Stimulated activated memory B cell treated with anti-CD40 and anti-IgM and Interleukin-4, amounts not matched to agents 10 μg/mL and 1 μg/mL and 100 μg/mL, for 72 hours (primary cell): ENCODE data around the gene PDYN.
A peak's percentile ranks its signal among the peaks of the same experiment; 100 is the strongest.

ENCODE experiments used
- ATAC-seq: fragments of 150-1000 bp; cut with Tn5 transposase; 2 replicates; pipeline ENCODE4 v1.10.0; 2021
- H3K27ac Mint-ChIP-seq: one replicate; pipeline ENCODE4 v1.8.0; 2022; ENCODE audit warnings: mild to moderate bottlenecking, mixed read lengths
- H3K27me3 Mint-ChIP-seq: one replicate; pipeline ENCODE4 v1.8.0; 2022; ENCODE audit warnings: mixed read lengths
- H3K36me3 Mint-ChIP-seq: one replicate; pipeline ENCODE4 v1.8.0; 2022; ENCODE audit warnings: mixed read lengths
- H3K4me1 Mint-ChIP-seq: one replicate; pipeline ENCODE4 v1.8.0; 2022; ENCODE audit warnings: mixed read lengths
- H3K4me3 Mint-ChIP-seq: one replicate; pipeline ENCODE4 v1.8.0; 2022; ENCODE audit warnings: mild to moderate bottlenecking, moderate library complexity, mixed read lengths
- H3K9me3 Mint-ChIP-seq: one replicate; pipeline ENCODE4 v1.8.0; 2022; ENCODE audit warnings: mixed read lengths

PDYN gene

DNA sequence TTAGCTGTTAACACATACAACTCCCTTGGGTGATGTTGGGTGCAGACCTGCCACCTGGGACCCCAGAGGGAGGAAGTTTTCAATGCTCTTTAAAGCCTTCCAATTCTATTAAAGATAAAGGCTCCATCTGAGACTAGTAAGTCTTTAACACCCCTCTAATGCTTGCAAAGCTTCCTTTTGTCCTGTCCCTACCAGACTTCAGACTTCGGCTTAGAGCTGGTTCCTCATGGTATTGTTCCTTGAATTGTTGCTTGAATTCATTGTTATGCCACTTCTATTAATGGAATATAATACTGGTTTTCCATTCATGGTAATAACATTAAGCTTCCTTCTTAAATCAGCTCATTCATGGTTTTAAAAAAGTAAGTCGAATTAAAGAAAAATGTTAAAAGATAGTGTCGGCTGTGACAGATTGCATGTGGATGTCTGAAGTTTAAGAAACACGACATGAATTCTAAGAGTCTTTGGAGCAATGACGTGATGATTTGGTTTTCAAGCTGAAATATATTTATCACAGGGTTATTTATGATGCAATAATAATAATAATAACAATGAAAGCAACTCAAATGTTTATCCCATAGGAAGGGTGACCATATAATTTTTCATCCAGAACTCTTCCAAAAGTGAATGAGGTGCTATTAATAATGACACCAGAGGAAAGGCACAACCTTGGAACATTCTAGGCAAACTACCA is 21.8 kb downstream of the PDYN start:
- Mint-ChIP-seq H3K9me3 (no peaks in the 10 kb centered on the region), H3K27ac (no peak overlapping the region), H3K4me3 (no peak overlapping the region), H3K36me3 (no peaks in the 10 kb centered on the region), H3K4me1 (no peaks in the 10 kb centered on the region), H3K27me3 (peaks cover 19% of the 10 kb centered on the region)
- ATAC-seq, result no peak

- H3K27me3 Mint-ChIP-seq, result peaks cover 14% of the 10 kb centered on the region
- no peak overlapping the region for H3K4me3 Mint-ChIP-seq
- ATAC-seq, result no peak
- no peaks in the 10 kb centered on the region for H3K36me3 Mint-ChIP-seq
- H3K27ac Mint-ChIP-seq, result no peak overlapping the region
- H3K4me1 Mint-ChIP-seq, result peaks cover 17% of the 10 kb centered on the region
- no peaks in the 10 kb centered on the region for H3K9me3 Mint-ChIP-seq
Measured at GRCh38 chr20:1968964-1969363, 24.9 kb downstream of the PDYN start.

- peak; percentile 88 for ATAC-seq
- Mint-ChIP-seq H3K4me1 (peaks cover 17% of the 10 kb centered on the region), H3K27me3 (no peaks in the 10 kb centered on the region), H3K36me3 (no peaks in the 10 kb centered on the region), H3K27ac (peak overlapping the region; percentile 79), H3K4me3 (peak overlapping the region; percentile 65), H3K9me3 (no peaks in the 10 kb centered on the region)
Measured at GRCh38 chr20:1965520-1966351, 28.1 kb downstream of the PDYN start.

- Mint-ChIP-seq H3K36me3 (no peaks in the 10 kb centered on the region), H3K27me3 (no peaks in the 10 kb centered on the region), H3K4me3 (peak overlapping the region; percentile 65), H3K27ac (peak overlapping the region; percentile 79), H3K9me3 (no peaks in the 10 kb centered on the region), H3K4me1 (peaks cover 17% of the 10 kb centered on the region)
- ATAC-seq, result no peak
Measured at GRCh38 chr20:1964659-1965405, 29.0 kb downstream of the PDYN start.

- peaks cover 17% of the 10 kb centered on the region for H3K4me1 Mint-ChIP-seq
- H3K36me3 Mint-ChIP-seq, result no peaks in the 10 kb centered on the region
- H3K27me3 Mint-ChIP-seq, result no peaks in the 10 kb centered on the region
- no peak overlapping the region for H3K4me3 Mint-ChIP-seq
- H3K27ac Mint-ChIP-seq, result no peak overlapping the region
- ATAC-seq, result no peak
- no peaks in the 10 kb centered on the region for H3K9me3 Mint-ChIP-seq
Measured at GRCh38 chr20:1964061-1964460, 29.8 kb downstream of the PDYN start.

- no peak overlapping the region for H3K4me3 Mint-ChIP-seq
- H3K27me3 Mint-ChIP-seq, result no peaks in the 10 kb centered on the region
Measured at GRCh38 chr20:1961374-1961773, 32.5 kb downstream of the PDYN start.

GRCh38 chr20:1959156-1959555 is 34.7 kb downstream of the PDYN start:
- Mint-ChIP-seq H3K27me3 (no peaks in the 10 kb centered on the region), H3K4me1 (peaks cover 13% of the 10 kb centered on the region), H3K4me3 (no peak overlapping the region), H3K27ac (no peak overlapping the region), H3K9me3 (no peaks in the 10 kb centered on the region), H3K36me3 (no peaks in the 10 kb centered on the region)
- no peak for ATAC-seq

More at GRCh38 chr20:1961374-1961773, 32.5 kb downstream of the PDYN start:
- H3K9me3 Mint-ChIP-seq, result no peaks in the 10 kb centered on the region
- no peak for ATAC-seq
- no peaks in the 10 kb centered on the region for H3K36me3 Mint-ChIP-seq
- H3K4me1 Mint-ChIP-seq, result peaks cover 17% of the 10 kb centered on the region
- peak overlapping the region; percentile 8 for H3K27ac Mint-ChIP-seq

DNA sequence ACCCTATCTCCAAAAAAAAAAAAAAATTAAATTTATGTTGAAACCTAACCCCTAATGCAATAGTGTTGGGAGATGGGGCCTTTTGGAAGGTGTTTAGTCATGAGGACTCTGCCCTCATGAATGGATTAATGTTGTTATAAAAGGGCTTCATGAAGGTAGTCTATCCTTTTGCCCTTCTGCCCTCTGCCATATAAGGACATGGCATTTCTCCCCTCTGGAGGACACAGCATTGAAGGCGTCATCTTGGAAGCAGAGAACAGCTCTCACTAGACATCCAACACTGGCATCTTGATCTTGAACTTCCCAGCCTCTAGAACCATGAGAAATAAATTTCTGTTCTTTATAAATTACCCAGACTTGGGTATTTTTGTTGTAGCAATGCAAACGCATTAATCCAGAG is 35.4 kb downstream of the PDYN start:
- Mint-ChIP-seq H3K36me3 (no peaks in the 10 kb centered on the region), H3K27me3 (no peaks in the 10 kb centered on the region), H3K9me3 (no peaks in the 10 kb centered on the region), H3K27ac (no peak overlapping the region), H3K4me1 (peaks cover 20% of the 10 kb centered on the region), H3K4me3 (no peak overlapping the region)
- ATAC-seq, result no peak

GRCh38 chr20:1955217-1955616 is 38.6 kb downstream of the PDYN start:
- no peaks in the 10 kb centered on the region for H3K36me3 Mint-ChIP-seq
- H3K4me1 Mint-ChIP-seq, result peaks cover 36% of the 10 kb centered on the region
- no peak overlapping the region for H3K4me3 Mint-ChIP-seq
- no peaks in the 10 kb centered on the region for H3K9me3 Mint-ChIP-seq
- peak overlapping the region; percentile 55 for H3K27ac Mint-ChIP-seq
- H3K27me3 Mint-ChIP-seq, result no peaks in the 10 kb centered on the region
- no peak for ATAC-seq

- no peaks in the 10 kb centered on the region for H3K36me3 Mint-ChIP-seq
- H3K4me3 Mint-ChIP-seq, result peak overlapping the region; percentile 80
- H3K27ac Mint-ChIP-seq, result peak overlapping the region; percentile 98
- H3K9me3 Mint-ChIP-seq, result no peaks in the 10 kb centered on the region
- peak; percentile 74 for ATAC-seq
- H3K27me3 Mint-ChIP-seq, result no peaks in the 10 kb centered on the region
- H3K4me1 Mint-ChIP-seq, result peaks cover 43% of the 10 kb centered on the region
Measured at GRCh38 chr20:1953621-1954020, 40.2 kb downstream of the PDYN start.

- H3K9me3 Mint-ChIP-seq, result no peaks in the 10 kb centered on the region
- H3K27me3 Mint-ChIP-seq, result no peaks in the 10 kb centered on the region
- peak overlapping the region; percentile 35 for H3K4me3 Mint-ChIP-seq
- peaks cover 43% of the 10 kb centered on the region for H3K4me1 Mint-ChIP-seq
- no peaks in the 10 kb centered on the region for H3K36me3 Mint-ChIP-seq
- H3K27ac Mint-ChIP-seq, result peak overlapping the region; percentile 98
- ATAC-seq, result peak; percentile 54
Measured at GRCh38 chr20:1952737-1953530, 40.9 kb downstream of the PDYN start.

- no peaks in the 10 kb centered on the region for H3K9me3 Mint-ChIP-seq
- no peaks in the 10 kb centered on the region for H3K27me3 Mint-ChIP-seq
- no peak overlapping the region for H3K4me3 Mint-ChIP-seq
- no peaks in the 10 kb centered on the region for H3K36me3 Mint-ChIP-seq
- peaks cover 49% of the 10 kb centered on the region for H3K4me1 Mint-ChIP-seq
- ATAC-seq, result no peak
- H3K27ac Mint-ChIP-seq, result peak overlapping the region; percentile 98
Measured at GRCh38 chr20:1951436-1952115, 42.3 kb downstream of the PDYN start.

GRCh38 chr20:1950836-1951235 is 43.0 kb downstream of the PDYN start:
- Mint-ChIP-seq H3K4me3 (no peak overlapping the region), H3K27me3 (no peaks in the 10 kb centered on the region), H3K27ac (peak overlapping the region; percentile 98), H3K4me1 (peaks cover 49% of the 10 kb centered on the region), H3K9me3 (no peaks in the 10 kb centered on the region), H3K36me3 (no peaks in the 10 kb centered on the region)
- ATAC-seq, result no peak

DNA sequence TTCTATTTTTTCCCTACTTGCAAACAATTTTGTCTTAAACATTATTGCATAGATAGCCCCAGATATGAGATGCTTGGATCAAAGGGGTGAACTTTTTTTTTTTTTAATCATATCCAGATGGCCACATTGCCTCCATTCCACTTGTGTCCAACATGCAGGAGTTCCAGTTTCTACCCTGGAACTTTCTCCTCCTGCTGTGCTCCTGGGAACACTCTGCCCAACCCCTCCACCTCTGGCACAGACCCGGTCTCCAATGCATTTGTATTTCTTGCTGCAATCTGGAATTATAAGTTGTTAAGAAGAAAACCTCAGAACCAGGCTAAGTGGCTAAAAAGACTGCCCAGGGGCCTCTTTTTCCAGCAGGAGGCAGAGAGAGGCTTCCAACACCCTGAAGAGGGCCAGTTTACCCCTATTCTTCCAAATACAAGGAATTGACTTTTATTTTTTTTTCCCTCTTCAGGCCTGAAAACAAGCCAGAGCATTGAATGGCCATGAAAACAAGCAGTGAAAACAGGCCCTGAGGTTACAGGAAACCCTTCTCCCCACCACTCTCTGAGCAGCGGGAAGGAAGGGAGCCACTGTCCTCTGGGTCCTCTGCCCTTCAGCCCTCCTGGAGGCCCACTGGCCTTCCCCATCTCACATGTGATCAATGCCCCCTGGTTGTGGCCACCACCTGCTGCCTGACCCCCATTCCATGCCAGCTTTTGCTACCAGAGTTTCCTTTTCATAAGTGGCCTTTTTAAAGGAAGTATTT is 44.3 kb downstream of the PDYN start:
- no peak for ATAC-seq
- H3K9me3 Mint-ChIP-seq, result no peaks in the 10 kb centered on the region
- no peaks in the 10 kb centered on the region for H3K36me3 Mint-ChIP-seq
- H3K4me3 Mint-ChIP-seq, result no peak overlapping the region
- no peaks in the 10 kb centered on the region for H3K27me3 Mint-ChIP-seq
- H3K4me1 Mint-ChIP-seq, result peaks cover 42% of the 10 kb centered on the region
- peak overlapping the region; percentile 33 for H3K27ac Mint-ChIP-seq
